ENCODE data around the gene CCR2.

The CCR2 gene

DNA sequence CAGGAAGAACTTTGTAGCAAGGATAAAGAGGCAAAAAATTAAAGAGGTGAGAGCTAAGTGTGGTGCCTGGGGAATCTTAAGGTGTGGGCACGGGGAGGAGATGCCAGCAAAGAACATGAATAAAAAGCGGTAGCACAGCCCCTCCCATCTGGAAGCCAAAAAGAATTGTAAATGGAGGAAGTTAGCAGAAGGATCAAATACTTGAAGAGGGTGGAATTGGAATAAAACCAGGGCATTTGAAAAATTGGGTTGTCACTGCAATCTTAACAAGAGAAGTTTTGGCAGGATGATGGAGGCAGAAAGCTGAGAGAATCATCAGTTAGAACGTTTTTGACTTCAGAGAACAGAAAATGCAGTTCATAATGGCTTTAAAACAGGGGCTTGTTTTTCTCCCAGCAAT is 2.4 kb downstream of the CCR2 start:
- H3K27ac Mint-ChIP-seq, result no peak overlapping the region
- no peaks in the 10 kb centered on the region for H3K9me3 Mint-ChIP-seq
- no peak overlapping the region for H3K4me3 Mint-ChIP-seq
- H3K27me3 Mint-ChIP-seq (ENCODE audit: low read depth), result peaks cover 69% of the 10 kb centered on the region
- TF ChIP-seq, protein P1, sequence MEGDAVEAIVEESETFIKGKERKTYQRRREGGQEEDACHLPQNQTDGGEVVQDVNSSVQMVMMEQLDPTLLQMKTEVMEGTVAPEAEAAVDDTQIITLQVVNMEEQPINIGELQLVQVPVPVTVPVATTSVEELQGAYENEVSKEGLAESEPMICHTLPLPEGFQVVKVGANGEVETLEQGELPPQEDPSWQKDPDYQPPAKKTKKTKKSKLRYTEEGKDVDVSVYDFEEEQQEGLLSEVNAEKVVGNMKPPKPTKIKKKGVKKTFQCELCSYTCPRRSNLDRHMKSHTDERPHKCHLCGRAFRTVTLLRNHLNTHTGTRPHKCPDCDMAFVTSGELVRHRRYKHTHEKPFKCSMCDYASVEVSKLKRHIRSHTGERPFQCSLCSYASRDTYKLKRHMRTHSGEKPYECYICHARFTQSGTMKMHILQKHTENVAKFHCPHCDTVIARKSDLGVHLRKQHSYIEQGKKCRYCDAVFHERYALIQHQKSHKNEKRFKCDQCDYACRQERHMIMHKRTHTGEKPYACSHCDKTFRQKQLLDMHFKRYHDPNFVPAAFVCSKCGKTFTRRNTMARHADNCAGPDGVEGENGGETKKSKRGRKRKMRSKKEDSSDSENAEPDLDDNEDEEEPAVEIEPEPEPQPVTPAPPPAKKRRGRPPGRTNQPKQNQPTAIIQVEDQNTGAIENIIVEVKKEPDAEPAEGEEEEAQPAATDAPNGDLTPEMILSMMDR (IDR thresholded peaks at IDR 0.05; ENCODE audit: unreplicated experiment in 3 of 3), result no peak
- H3K4me1 Mint-ChIP-seq, result no peaks in the 10 kb centered on the region
- H3K36me3 Mint-ChIP-seq (ENCODE audit: low read depth), result no peaks in the 10 kb centered on the region

DNA sequence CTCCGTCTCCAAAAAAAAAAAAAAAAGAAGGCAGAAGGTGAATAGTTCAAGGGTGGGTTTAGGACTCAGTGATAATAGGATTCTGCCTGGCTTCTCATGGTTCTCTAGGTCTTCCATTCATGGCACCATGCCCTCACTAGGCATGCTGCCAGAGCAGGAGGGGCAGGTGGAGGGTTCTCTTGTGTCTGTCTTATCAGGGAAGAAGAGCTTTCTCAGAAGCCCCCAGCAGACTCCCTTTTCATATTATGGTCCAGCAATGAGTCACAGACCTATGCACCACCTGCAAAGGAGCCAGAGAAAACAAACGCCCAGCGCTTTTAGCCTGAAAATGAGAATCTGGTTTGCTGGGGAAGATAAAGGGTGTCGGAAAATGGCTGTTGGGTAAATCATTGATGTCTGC is 3.0 kb downstream of the CCR2 start:
- Mint-ChIP-seq H3K36me3 (ENCODE audit: low read depth) (no peaks in the 10 kb centered on the region), H3K27ac (no peak overlapping the region), H3K4me3 (no peak overlapping the region), H3K9me3 (no peaks in the 10 kb centered on the region), H3K27me3 (ENCODE audit: low read depth) (peaks cover 66% of the 10 kb centered on the region), H3K4me1 (no peaks in the 10 kb centered on the region)
- TF ChIP-seq, protein P1 (IDR thresholded peaks at IDR 0.05; ENCODE audit: unreplicated experiment in 3 of 3), result no peak

DNA sequence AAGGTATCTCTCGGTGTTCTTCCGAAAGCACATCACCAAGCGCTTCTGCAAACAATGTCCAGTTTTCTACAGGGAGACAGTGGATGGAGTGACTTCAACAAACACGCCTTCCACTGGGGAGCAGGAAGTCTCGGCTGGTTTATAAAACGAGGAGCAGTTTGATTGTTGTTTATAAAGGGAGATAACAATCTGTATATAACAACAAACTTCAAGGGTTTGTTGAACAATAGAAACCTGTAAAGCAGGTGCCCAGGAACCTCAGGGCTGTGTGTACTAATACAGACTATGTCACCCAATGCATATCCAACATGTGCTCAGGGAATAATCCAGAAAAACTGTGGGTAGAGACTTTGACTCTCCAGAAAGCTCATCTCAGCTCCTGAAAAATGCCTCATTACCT is 4.6 kb downstream of the CCR2 start:
- Mint-ChIP-seq H3K4me1 (no peaks in the 10 kb centered on the region), H3K4me3 (no peak overlapping the region), H3K27ac (no peak overlapping the region), H3K27me3 (ENCODE audit: low read depth) (peaks cover 56% of the 10 kb centered on the region), H3K9me3 (no peaks in the 10 kb centered on the region), H3K36me3 (ENCODE audit: low read depth) (no peaks in the 10 kb centered on the region)
- TF ChIP-seq, protein P1 (IDR thresholded peaks at IDR 0.05; ENCODE audit: unreplicated experiment in 3 of 3), result no peak

DNA sequence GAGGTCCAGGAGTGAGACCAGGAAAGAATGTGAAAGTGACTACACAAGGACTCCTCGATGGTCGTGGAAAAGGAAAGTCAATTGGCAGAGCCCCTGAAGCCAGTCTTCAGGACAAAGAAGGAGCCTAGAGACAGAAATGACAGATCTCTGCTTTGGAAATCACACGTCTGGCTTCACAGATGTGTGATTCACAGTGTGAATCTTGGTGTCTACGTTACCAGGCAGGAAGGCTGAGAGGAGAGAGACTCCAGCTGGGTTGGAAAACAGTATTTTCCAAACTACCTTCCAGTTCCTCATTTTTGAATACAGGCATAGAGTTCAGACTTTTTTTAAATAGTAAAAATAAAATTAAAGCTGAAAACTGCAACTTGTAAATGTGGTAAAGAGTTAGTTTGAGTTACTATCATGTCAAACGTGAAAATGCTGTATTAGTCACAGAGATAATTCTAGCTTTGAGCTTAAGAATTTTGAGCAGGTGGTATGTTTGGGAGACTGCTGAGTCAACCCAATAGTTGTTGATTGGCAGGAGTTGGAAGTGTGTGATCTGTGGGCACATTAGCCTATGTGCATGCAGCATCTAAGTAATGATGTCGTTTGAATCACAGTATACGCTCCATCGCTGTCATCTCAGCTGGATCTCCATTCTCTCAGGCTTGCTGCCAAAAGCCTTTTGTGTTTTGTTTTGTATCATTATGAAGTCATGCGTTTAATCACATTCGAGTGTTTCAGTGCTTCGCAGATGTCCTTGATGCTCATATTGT is 6.0 kb downstream of the CCR2 start:
- no peak overlapping the region for H3K27ac Mint-ChIP-seq
- TF ChIP-seq, protein P1 (IDR thresholded peaks at IDR 0.05; ENCODE audit: unreplicated experiment in 3 of 3), result no peak
- no peaks in the 10 kb centered on the region for H3K9me3 Mint-ChIP-seq
- H3K4me1 Mint-ChIP-seq, result no peaks in the 10 kb centered on the region
- peaks cover 44% of the 10 kb centered on the region for H3K27me3 Mint-ChIP-seq (ENCODE audit: low read depth)
- no peaks in the 10 kb centered on the region for H3K36me3 Mint-ChIP-seq (ENCODE audit: low read depth)
- no peak overlapping the region for H3K4me3 Mint-ChIP-seq

DNA sequence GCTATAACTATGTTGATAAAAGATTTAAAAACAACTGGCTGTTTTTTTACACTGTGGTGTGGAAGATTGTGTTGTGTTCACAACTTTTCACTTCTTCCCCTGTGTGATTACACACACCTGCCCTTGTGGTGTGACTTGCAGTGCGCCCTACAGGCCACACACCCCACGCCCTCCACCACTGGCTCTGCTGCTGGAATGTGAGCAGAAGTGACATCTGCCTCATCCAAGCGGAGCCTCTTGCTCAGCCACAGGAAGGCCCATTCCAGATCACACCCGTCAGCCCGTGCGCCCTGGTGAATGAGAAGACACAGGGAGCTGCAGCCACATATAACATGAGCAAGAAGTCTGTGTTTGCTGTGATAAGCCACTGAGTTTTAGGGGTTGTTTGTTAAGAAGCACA is 7.0 kb downstream of the CCR2 start:
- Mint-ChIP-seq H3K27ac (no peak overlapping the region), H3K36me3 (ENCODE audit: low read depth) (no peaks in the 10 kb centered on the region), H3K9me3 (no peaks in the 10 kb centered on the region), H3K4me1 (no peaks in the 10 kb centered on the region), H3K4me3 (no peak overlapping the region), H3K27me3 (ENCODE audit: low read depth) (peaks cover 39% of the 10 kb centered on the region)
- TF ChIP-seq, protein P1 (IDR thresholded peaks at IDR 0.05; ENCODE audit: unreplicated experiment in 3 of 3), result no peak
